ENCODE results near the gene AMDHD1.
"Not testable (repeated sequence)": the region's sequence is repeated elsewhere in the genome, so short reads cannot be mapped to it uniquely, and the experiment has no call there.

AMDHD1 gene

DNA sequence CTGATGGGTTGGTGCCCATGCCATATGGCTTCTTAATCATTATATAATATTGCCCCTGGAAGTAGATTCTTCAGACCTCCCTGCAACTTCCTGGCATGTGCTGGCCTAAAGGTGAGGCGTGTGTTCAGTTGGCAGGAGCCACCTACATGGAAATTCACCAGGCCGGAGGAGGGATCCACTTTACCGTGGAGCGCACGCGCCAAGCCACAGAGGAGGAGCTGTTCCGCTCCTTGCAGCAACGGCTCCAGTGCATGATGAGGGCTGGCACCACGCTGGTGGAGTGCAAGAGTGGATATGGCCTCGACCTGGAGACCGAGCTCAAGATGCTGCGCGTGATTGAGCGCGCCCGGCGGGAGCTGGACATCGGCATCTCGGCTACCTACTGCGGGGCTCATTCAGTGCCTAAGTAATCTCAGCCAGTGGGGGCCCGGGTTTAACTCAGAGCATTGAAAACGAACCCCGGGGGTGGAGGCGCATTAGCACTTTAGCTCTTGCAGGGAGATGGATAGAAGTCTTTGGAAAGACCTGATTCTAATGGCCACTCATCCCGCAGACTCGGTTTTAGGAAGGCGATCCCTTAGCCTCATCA, 13.5 kb downstream of the AMDHD1 start:
- Histone ChIP-seq H3K9ac (ENCODE audit: insufficient read length) (no peak overlapping the region), H3K36me3 (ENCODE audit: insufficient read depth, low read length) (no peaks in the 10 kb centered on the region), H3K27ac (no peak overlapping the region), H3K4me3 (no peak overlapping the region), H3K9me3 (ENCODE audit: low read depth, low read length) (no peaks in the 10 kb centered on the region)
- no peak for DNase-seq (ENCODE audit: low read depth, low spot score)
- TF ChIP-seq EZH2 (IDR thresholded peaks at IDR 0.05) = no peak
- TF ChIP-seq POLR2AphosphoS5 (IDR thresholded peaks at IDR 0.05; ENCODE audit: borderline replicate concordance, low read depth, low read length) = no peak
- no peak for TF ChIP-seq FOXP2 (optimal IDR thresholded peaks at IDR 0.05; ENCODE audit: control extremely low read depth, extremely low read length, insufficient read depth)

DNA sequence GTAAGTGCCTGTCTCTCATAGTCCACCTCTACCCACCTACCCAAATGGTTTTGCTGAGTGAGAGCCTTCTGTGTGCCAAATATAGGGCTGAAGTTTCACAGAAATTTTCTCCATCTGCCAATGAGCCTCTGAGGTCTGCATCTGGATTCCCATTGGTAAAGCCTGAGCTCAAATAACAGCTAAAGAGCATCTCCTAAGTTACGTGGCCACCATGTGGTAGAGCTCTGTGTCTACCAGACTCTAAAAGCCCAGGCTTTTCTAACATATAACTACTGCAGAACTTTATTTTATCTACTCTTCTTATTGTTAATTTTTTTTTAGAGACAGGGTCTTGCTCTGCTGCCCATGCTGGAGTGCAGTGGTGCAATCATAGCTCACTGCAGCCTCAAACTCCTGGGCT, 16.0 kb downstream of the AMDHD1 start:
- H3K4me3 ChIP-seq = no peak overlapping the region
- no peaks in the 10 kb centered on the region for H3K36me3 ChIP-seq (ENCODE audit: insufficient read depth, low read length)
- H3K9ac ChIP-seq (ENCODE audit: insufficient read length) = no peak overlapping the region
- H3K27ac ChIP-seq = no peak overlapping the region
- TF ChIP-seq POLR2AphosphoS5 (IDR thresholded peaks at IDR 0.05; ENCODE audit: borderline replicate concordance, low read depth, low read length) (no peak), EZH2 (IDR thresholded peaks at IDR 0.05) (no peak), FOXP2 (optimal IDR thresholded peaks at IDR 0.05; ENCODE audit: control extremely low read depth, extremely low read length, insufficient read depth) (no peak)
- no peak for DNase-seq (ENCODE audit: low read depth, low spot score)
- H3K9me3 ChIP-seq (ENCODE audit: low read depth, low read length) = no peaks in the 10 kb centered on the region

DNA sequence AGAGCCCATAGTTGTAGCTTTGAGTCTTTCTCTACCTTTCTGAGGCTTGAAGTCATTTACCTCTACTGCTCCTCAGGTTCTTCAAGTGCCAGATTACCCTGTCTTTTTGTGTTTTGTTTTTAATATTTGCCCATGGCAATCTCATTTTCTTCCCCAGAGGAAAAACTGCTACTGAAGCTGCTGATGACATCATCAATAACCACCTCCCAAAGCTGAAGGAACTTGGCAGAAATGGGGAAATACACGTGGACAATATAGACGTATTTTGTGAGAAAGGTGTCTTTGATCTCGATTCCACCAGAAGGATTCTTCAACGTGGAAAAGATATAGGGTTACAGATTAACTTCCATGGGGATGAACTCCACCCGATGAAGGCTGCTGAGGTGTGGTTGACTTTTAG, 17.1 kb downstream of the AMDHD1 start:
- no peak for DNase-seq (ENCODE audit: low read depth, low spot score)
- no peak overlapping the region for H3K4me3 ChIP-seq
- TF ChIP-seq FOXP2 (optimal IDR thresholded peaks at IDR 0.05; ENCODE audit: control extremely low read depth, extremely low read length, insufficient read depth) (no peak), EZH2 (IDR thresholded peaks at IDR 0.05) (no peak), POLR2AphosphoS5 (IDR thresholded peaks at IDR 0.05; ENCODE audit: borderline replicate concordance, low read depth, low read length) (no peak)

DNA sequence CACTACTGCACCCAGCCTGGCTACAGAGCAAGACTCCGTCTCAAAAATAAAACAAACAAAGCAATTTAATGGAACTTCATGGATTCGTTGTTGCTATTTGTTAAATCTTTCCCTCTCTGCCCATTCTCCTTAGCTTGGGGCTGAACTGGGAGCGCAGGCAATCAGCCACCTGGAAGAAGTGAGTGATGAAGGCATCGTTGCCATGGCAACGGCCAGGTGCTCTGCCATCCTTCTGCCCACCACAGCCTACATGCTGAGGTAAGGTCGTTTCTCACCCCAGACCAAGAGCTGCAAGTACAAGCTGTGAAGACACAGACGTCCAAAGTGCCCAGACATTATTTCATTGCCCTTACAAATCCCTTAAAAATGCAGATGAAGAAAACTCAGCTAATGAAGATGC, 19.1 kb downstream of the AMDHD1 start:
- Histone ChIP-seq H3K27ac (no peak overlapping the region), H3K9ac (ENCODE audit: insufficient read length) (no peak overlapping the region), H3K4me3 (no peak overlapping the region), H3K36me3 (ENCODE audit: insufficient read depth, low read length) (no peaks in the 10 kb centered on the region), H3K9me3 (ENCODE audit: low read depth, low read length) (no peaks in the 10 kb centered on the region)
- TF ChIP-seq EZH2 (IDR thresholded peaks at IDR 0.05) = no peak
- no peak for DNase-seq (ENCODE audit: low read depth, low spot score)

More for the DNA sequence above, 17.1 kb downstream of the AMDHD1 start:
- no peaks in the 10 kb centered on the region for H3K9me3 ChIP-seq (ENCODE audit: low read depth, low read length)
- H3K9ac ChIP-seq (ENCODE audit: insufficient read length) = no peak overlapping the region
- no peaks in the 10 kb centered on the region for H3K36me3 ChIP-seq (ENCODE audit: insufficient read depth, low read length)
- no peak overlapping the region for H3K27ac ChIP-seq

DNA sequence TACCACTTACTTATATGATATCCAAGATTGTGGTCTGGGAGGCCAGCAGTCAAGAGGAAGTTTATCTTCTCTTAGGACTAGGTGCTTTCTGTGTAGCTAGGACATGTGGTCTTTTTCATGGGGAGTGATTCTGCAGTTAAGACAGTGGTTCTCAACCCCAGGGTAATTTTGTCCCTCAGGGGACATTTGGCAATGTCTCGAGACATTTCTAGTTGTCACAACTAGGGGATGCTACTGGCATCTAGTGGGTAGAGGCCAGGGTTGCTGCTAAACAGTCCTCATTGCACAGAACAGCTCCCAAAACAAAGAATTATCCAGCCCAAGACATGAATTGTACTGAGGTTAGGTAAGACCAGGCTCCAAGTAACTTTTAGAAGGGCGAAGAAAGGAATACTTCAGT, 20.0 kb downstream of the AMDHD1 start:
- H3K4me3 ChIP-seq = no peak overlapping the region
- H3K27ac ChIP-seq = no peak overlapping the region
- no peaks in the 10 kb centered on the region for H3K9me3 ChIP-seq (ENCODE audit: low read depth, low read length)
- no peaks in the 10 kb centered on the region for H3K36me3 ChIP-seq (ENCODE audit: insufficient read depth, low read length)
- H3K9ac ChIP-seq (ENCODE audit: insufficient read length) = no peak overlapping the region
- DNase-seq (ENCODE audit: low read depth, low spot score) = no peak
- TF ChIP-seq EZH2 (IDR thresholded peaks at IDR 0.05) (no peak), FOXP2 (optimal IDR thresholded peaks at IDR 0.05; ENCODE audit: control extremely low read depth, extremely low read length, insufficient read depth) (no peak), POLR2AphosphoS5 (IDR thresholded peaks at IDR 0.05; ENCODE audit: borderline replicate concordance, low read depth, low read length) (no peak)

DNA sequence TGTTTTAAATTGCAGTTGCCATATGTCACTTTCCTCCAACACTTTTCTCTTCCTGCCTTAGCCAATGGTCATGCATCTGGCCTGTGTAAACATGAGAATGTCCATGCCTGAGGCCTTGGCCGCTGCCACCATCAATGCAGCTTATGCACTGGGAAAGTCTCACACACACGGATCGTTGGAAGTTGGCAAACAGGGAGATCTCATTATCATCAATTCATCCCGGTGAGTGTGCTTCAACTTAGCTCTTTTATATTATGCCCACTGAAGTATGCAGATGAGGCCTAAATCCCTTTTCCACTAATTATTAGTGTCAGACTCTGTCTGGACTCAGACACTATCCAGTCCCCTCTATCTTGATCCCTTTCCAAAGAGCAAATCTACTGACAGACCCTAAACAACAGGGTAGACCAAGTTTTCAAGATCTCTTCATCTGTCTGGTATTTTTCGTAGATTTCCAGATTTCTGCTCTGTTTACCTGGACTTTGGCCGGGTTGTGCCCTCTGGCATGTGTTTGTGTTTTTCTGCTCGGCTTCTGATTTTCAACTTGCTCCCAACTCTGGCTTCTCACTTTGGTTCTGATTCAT, 23.2 kb downstream of the AMDHD1 start:
- Histone ChIP-seq H3K27ac (no peak overlapping the region), H3K36me3 (ENCODE audit: insufficient read depth, low read length) (no peaks in the 10 kb centered on the region), H3K9ac (ENCODE audit: insufficient read length) (no peak overlapping the region), H3K9me3 (ENCODE audit: low read depth, low read length) (no peaks in the 10 kb centered on the region), H3K4me3 (no peak overlapping the region)
- DNase-seq (ENCODE audit: low read depth, low spot score) = no peak
- TF ChIP-seq EZH2 (IDR thresholded peaks at IDR 0.05) (no peak), POLR2AphosphoS5 (IDR thresholded peaks at IDR 0.05; ENCODE audit: borderline replicate concordance, low read depth, low read length) (no peak), FOXP2 (optimal IDR thresholded peaks at IDR 0.05; ENCODE audit: control extremely low read depth, extremely low read length, insufficient read depth) (no peak)

DNA sequence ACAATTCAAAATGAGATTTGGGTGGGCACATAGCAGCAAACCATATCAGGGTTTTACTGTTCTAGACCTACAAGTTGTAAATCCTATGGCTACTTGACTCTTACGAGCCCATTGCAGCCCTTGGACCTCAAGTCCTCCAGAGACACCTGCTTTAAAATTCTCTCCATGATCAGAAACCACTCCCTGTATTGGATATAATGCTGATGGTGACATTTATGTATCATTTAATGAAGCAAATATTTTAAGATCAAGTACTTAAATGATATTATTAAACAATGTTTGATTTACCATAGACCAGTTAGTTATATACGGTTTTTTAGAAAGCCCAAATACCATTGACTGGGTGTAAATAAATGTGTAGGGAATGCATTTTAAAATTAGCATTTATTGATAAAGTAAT, 24.2 kb downstream of the AMDHD1 start:
- DNase-seq (ENCODE audit: low read depth, low spot score) = no peak
- TF ChIP-seq FOXP2 (optimal IDR thresholded peaks at IDR 0.05; ENCODE audit: control extremely low read depth, extremely low read length, insufficient read depth) (no peak), POLR2AphosphoS5 (IDR thresholded peaks at IDR 0.05; ENCODE audit: borderline replicate concordance, low read depth, low read length) (no peak), EZH2 (IDR thresholded peaks at IDR 0.05) (no peak)
- H3K9me3 ChIP-seq (ENCODE audit: low read depth, low read length) = no peaks in the 10 kb centered on the region
- no peak overlapping the region for H3K4me3 ChIP-seq
- no peak overlapping the region for H3K27ac ChIP-seq
- no peaks in the 10 kb centered on the region for H3K36me3 ChIP-seq (ENCODE audit: insufficient read depth, low read length)
- H3K9ac ChIP-seq (ENCODE audit: insufficient read length) = no peak overlapping the region

DNA sequence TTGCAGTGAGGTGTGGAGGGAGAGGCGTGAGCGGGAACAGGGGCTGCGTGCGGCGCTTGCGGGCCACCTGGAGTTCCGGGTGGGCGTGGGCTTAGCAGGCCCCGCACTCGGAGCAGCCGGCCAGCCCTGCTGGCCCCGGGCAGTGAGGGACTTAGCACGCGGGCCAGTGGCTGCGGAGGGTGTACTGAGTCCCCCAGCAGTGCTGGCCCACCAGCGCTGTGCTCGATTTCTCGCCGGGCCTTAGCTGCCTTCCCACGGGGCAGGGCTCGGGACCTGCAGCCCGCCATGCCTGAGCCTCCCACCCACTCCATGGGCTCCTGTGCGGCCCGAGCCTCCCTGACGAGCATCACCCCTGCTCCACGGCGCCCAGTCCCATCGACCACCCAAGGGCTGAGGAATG, 26.0 kb downstream of the AMDHD1 start:
- not testable (repeated sequence) for H3K27ac ChIP-seq; H3K36me3 ChIP-seq (ENCODE audit: insufficient read depth, low read length); DNase-seq (ENCODE audit: low read depth, low spot score); H3K9me3 ChIP-seq (ENCODE audit: low read depth, low read length); H3K4me3 ChIP-seq; H3K9ac ChIP-seq (ENCODE audit: insufficient read length)

DNA sequence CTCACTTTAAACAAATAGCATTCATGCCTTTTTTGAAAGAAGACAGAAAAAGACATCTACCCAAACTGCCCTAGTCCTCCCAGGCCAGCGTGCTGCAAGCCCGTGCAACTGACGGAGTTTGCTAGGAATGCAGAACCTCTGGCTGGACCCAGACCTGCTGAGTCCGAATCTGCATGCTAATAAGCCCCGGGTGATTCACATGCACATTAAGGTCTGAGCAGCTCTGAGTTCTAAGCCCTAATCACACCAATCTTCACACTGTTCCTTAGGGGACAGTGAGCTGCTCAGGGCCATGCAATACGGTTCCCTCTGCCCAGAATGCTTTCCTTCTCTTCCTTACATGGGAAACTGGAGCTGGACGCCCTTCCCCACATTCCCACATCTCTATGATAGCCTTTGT, 27.8 kb downstream of the AMDHD1 start:
- Histone ChIP-seq H3K9me3 (ENCODE audit: low read depth, low read length) (no peaks in the 10 kb centered on the region), H3K36me3 (ENCODE audit: insufficient read depth, low read length) (no peaks in the 10 kb centered on the region), H3K9ac (ENCODE audit: insufficient read length) (no peak overlapping the region), H3K4me3 (no peak overlapping the region), H3K27ac (no peak overlapping the region)
- DNase-seq (ENCODE audit: low read depth, low spot score) = no peak
- no peak for TF ChIP-seq POLR2AphosphoS5 (IDR thresholded peaks at IDR 0.05; ENCODE audit: borderline replicate concordance, low read depth, low read length)
- no peak for TF ChIP-seq EZH2 (IDR thresholded peaks at IDR 0.05)
- TF ChIP-seq FOXP2 (optimal IDR thresholded peaks at IDR 0.05; ENCODE audit: control extremely low read depth, extremely low read length, insufficient read depth) = no peak
